GM12878 (cell line): ENCODE measurements around the gene SMG6. TPM values are rescaled to one million over a fixed set of nuclear protein-coding genes. Genes with fewer than 3 reads are reported as not detected.

Source experiments
- CHD4 ChIP-seq: fragments of 200-600 bp; sonication (generic); IDR thresholded peaks from 2 replicates; pipeline ENCODE4 v1.6.1; 2016; ENCODE audit warnings: mild to moderate bottlenecking
- CREB1 ChIP-seq: IDR thresholded peaks from 2 replicates; pipeline ENCODE4 v1.6.1; 2012; ENCODE audit warnings: low read depth, mild to moderate bottlenecking, inconsistent platforms
- MYC ChIP-seq: IDR thresholded peaks from 2 replicates; pipeline ENCODE4 v1.6.1; 2011; ENCODE audit warnings: mild to moderate bottlenecking, low read length, moderate library complexity, inconsistent platforms; ENCODE audit not compliant: insufficient read depth, insufficient replicate concordance, insufficient read length, severe bottlenecking
- NFIC ChIP-seq: IDR thresholded peaks from 2 replicates; pipeline ENCODE4 v1.6.1; 2012; ENCODE audit warnings: low read depth, mild to moderate bottlenecking, inconsistent platforms, low read length, moderate library complexity
- NFYB ChIP-seq: IDR thresholded peaks from 2 replicates; pipeline ENCODE4 v1.6.1; 2011; ENCODE audit warnings: low read depth, mild to moderate bottlenecking, low read length, improper control_type of control experiment, moderate library complexity; ENCODE audit not compliant: insufficient read depth
- NR2C2 ChIP-seq: IDR thresholded peaks from 2 replicates; pipeline ENCODE4 v1.6.1; 2011; ENCODE audit warnings: borderline replicate concordance, low read depth; ENCODE audit not compliant: control insufficient read depth, insufficient read length
- NR2F1 ChIP-seq: fragments of 450-650 bp; conservative IDR thresholded peaks from 2 replicates; pipeline ENCODE4 v1.6.1; 2017; ENCODE audit warnings: mild to moderate bottlenecking
- PAX8 ChIP-seq: fragments of 450-650 bp; IDR thresholded peaks from 2 replicates; pipeline ENCODE4 v1.6.1; 2017; ENCODE audit warnings: mild to moderate bottlenecking, moderate library complexity
- POU2F2 ChIP-seq: IDR thresholded peaks from 3 replicates; pipeline ENCODE4 v1.6.1; 2011; ENCODE audit warnings: low read depth, mild to moderate bottlenecking, low read length, borderline replicate concordance
- SIX5 ChIP-seq: IDR thresholded peaks from 2 replicates; pipeline ENCODE4 v1.6.1; 2011; ENCODE audit warnings: mild to moderate bottlenecking, low read depth, low read length, moderate library complexity; ENCODE audit not compliant: severe bottlenecking
- SREBF1 ChIP-seq: IDR thresholded peaks from 2 replicates; pipeline ENCODE4 v1.6.1; 2012; ENCODE audit warnings: mild to moderate bottlenecking, low read length
- SUPT20H ChIP-seq: IDR thresholded peaks from 2 replicates; pipeline ENCODE4 v1.6.1; 2011; ENCODE audit warnings: low read depth, mild to moderate bottlenecking, low read length, moderate library complexity, borderline replicate concordance; ENCODE audit not compliant: control insufficient read depth
- polyA plus RNA-seq, 11 experiments: library from polyadenylated mRNA; depleted of rRNA in 4 of 11; unstranded in 6 of 11; stranded (reverse) in 5 of 11; fragments of >200 nt; fragmentation: Nextera tagmentation in 4 of 11; fragmentation: Illumina TruSeq in 1 of 11; extraction: Ambion mirVana in 4 of 11; extraction: Trizol in 1 of 11; gene quantifications; 1 replicate in 1 of 11; 2 replicates in 10 of 11; pipeline versions ENCODE4 v1.2.1 to v1.2.3, GENCODE V29; 2011 to 2016; ENCODE audit warnings: inconsistent platforms in 2 of 11, missing spikeins in 2 of 11, low read depth in 1 of 11
- total RNA-seq, 4 experiments: library from RNA; depleted of rRNA in 3 of 4; stranded (reverse); fragments of >200 nt in 3 of 4; fragmentation: Illumina TruSeq in 1 of 4; extraction: Trizol in 1 of 4; gene quantifications; 2 replicates each; pipeline versions ENCODE4 v1.2.1 to v1.2.3, GENCODE V29; 2013 to 2021
- TF ChIP-seq, protein P1 (sequence below): fragments of 150-350 bp; IDR thresholded peaks from 2 replicates; pipeline ENCODE4 v1.6.1; 2016; ENCODE audit warnings: low read depth, low read length
- TF ChIP-seq, protein P2 (sequence below): IDR thresholded peaks from 2 replicates; pipeline ENCODE4 v1.6.1; 2011; ENCODE audit warnings: borderline replicate concordance, low read depth, mild to moderate bottlenecking, moderate library complexity, mixed read lengths, low read length; ENCODE audit not compliant: insufficient read depth; ENCODE audit errors: extremely low read length
- TF ChIP-seq, protein P3 (sequence below): IDR thresholded peaks from 2 replicates; pipeline ENCODE4 v1.6.1; 2012; ENCODE audit warnings: low read depth, low read length, improper control_type of control experiment
- TF ChIP-seq, protein P4 (sequence below): IDR thresholded peaks from 2 replicates; pipeline ENCODE4 v1.6.1; 2012; ENCODE audit warnings: low read depth, low read length, improper control_type of control experiment
- TF ChIP-seq, protein P5 (sequence below): fragments of 450-650 bp; IDR thresholded peaks from 2 replicates; pipeline ENCODE4 v1.6.1; 2017; ENCODE audit warnings: mild to moderate bottlenecking
- TF ChIP-seq, protein P6 (sequence below): fragments of 450-650 bp; IDR thresholded peaks from 2 replicates; pipeline ENCODE4 v1.6.1; 2017; ENCODE audit warnings: antibody characterized with exemption, mild to moderate bottlenecking, moderate library complexity

Gene SMG6
- total and polyA plus RNA-seq, 10 of the 15 experiments (the other 5 are each of a cell fraction or from before 2014, with no cell fraction given), result 0.58 to 28.7 (median 15.7) TPM

DNA sequence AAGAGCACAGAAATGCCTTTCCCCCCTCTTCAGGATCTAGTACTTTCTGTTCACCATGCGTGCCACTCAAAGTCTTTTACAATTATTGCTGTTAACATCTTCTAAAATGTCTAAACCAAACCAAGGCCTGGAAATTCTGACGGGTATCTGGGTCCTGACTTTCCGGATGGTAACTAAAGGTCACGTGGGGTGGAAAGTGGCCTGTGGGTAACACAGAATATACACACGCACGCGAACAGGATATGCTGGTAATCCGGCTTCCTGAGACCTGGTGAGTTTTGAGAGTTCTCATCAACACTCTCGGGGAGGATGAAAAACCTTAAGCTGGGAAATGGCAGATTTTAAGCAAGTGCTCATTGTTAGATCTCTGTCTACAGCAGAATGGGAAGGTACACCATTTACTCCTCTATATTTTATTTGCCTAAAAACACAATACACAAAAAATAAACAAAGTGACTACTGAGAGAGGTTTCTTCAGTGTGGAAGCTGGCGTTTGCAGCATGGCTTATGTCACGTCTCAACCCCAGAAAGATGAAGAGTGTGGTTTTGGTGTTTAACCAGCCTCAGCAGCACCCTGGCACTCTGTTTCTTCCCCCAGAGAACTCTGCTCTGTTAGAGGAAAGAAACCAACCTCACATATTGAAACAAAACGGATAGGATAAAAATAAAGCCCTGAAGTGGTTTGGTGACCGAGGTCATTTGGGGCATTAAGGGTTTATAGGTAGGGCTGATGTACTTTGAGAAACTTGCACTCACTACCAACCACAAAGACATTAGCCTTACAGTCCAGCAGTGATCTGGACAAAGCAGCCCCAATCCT lies 37.3 kb downstream of the SMG6 start (continued):
- TF ChIP-seq, protein P1, sequence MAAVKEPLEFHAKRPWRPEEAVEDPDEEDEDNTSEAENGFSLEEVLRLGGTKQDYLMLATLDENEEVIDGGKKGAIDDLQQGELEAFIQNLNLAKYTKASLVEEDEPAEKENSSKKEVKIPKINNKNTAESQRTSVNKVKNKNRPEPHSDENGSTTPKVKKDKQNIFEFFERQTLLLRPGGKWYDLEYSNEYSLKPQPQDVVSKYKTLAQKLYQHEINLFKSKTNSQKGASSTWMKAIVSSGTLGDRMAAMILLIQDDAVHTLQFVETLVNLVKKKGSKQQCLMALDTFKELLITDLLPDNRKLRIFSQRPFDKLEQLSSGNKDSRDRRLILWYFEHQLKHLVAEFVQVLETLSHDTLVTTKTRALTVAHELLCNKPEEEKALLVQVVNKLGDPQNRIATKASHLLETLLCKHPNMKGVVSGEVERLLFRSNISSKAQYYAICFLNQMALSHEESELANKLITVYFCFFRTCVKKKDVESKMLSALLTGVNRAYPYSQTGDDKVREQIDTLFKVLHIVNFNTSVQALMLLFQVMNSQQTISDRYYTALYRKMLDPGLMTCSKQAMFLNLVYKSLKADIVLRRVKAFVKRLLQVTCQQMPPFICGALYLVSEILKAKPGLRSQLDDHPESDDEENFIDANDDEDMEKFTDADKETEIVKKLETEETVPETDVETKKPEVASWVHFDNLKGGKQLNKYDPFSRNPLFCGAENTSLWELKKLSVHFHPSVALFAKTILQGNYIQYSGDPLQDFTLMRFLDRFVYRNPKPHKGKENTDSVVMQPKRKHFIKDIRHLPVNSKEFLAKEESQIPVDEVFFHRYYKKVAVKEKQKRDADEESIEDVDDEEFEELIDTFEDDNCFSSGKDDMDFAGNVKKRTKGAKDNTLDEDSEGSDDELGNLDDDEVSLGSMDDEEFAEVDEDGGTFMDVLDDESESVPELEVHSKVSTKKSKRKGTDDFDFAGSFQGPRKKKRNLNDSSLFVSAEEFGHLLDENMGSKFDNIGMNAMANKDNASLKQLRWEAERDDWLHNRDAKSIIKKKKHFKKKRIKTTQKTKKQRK, result no peak
- TF ChIP-seq MYC (no peak), SREBF1 (no peak), NR2F1 (peak; percentile 90), NR2C2 (no peak), SIX5 (no peak), CREB1 (peak; percentile 73), NFYB (no peak), PAX8 (0 out of 2 replicates have a peak, but pooled peaks have one; percentile 23), NFIC (peak; percentile 92), POU2F2 (peak; percentile 88), SUPT20H (no peak), CHD4 (no peak)
- TF ChIP-seq, protein P2, sequence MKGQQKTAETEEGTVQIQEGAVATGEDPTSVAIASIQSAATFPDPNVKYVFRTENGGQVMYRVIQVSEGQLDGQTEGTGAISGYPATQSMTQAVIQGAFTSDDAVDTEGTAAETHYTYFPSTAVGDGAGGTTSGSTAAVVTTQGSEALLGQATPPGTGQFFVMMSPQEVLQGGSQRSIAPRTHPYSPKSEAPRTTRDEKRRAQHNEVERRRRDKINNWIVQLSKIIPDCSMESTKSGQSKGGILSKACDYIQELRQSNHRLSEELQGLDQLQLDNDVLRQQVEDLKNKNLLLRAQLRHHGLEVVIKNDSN, result peak; percentile 81
- TF ChIP-seq, protein P3, sequence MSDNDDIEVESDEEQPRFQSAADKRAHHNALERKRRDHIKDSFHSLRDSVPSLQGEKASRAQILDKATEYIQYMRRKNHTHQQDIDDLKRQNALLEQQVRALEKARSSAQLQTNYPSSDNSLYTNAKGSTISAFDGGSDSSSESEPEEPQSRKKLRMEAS, result peak; percentile 73
- TF ChIP-seq, protein P4, sequence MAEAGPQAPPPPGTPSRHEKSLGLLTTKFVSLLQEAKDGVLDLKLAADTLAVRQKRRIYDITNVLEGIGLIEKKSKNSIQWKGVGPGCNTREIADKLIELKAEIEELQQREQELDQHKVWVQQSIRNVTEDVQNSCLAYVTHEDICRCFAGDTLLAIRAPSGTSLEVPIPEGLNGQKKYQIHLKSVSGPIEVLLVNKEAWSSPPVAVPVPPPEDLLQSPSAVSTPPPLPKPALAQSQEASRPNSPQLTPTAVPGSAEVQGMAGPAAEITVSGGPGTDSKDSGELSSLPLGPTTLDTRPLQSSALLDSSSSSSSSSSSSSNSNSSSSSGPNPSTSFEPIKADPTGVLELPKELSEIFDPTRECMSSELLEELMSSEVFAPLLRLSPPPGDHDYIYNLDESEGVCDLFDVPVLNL, result no peak
- TF ChIP-seq, protein P5, sequence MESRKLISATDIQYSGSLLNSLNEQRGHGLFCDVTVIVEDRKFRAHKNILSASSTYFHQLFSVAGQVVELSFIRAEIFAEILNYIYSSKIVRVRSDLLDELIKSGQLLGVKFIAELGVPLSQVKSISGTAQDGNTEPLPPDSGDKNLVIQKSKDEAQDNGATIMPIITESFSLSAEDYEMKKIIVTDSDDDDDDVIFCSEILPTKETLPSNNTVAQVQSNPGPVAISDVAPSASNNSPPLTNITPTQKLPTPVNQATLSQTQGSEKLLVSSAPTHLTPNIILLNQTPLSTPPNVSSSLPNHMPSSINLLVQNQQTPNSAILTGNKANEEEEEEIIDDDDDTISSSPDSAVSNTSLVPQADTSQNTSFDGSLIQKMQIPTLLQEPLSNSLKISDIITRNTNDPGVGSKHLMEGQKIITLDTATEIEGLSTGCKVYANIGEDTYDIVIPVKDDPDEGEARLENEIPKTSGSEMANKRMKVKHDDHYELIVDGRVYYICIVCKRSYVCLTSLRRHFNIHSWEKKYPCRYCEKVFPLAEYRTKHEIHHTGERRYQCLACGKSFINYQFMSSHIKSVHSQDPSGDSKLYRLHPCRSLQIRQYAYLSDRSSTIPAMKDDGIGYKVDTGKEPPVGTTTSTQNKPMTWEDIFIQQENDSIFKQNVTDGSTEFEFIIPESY, result no peak
- TF ChIP-seq, protein P6, sequence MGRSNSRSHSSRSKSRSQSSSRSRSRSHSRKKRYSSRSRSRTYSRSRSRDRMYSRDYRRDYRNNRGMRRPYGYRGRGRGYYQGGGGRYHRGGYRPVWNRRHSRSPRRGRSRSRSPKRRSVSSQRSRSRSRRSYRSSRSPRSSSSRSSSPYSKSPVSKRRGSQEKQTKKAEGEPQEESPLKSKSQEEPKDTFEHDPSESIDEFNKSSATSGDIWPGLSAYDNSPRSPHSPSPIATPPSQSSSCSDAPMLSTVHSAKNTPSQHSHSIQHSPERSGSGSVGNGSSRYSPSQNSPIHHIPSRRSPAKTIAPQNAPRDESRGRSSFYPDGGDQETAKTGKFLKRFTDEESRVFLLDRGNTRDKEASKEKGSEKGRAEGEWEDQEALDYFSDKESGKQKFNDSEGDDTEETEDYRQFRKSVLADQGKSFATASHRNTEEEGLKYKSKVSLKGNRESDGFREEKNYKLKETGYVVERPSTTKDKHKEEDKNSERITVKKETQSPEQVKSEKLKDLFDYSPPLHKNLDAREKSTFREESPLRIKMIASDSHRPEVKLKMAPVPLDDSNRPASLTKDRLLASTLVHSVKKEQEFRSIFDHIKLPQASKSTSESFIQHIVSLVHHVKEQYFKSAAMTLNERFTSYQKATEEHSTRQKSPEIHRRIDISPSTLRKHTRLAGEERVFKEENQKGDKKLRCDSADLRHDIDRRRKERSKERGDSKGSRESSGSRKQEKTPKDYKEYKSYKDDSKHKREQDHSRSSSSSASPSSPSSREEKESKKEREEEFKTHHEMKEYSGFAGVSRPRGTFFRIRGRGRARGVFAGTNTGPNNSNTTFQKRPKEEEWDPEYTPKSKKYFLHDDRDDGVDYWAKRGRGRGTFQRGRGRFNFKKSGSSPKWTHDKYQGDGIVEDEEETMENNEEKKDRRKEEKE, result no peak
